ENCODE measurements around the gene M1AP. TPM values are rescaled to one million over a fixed set of nuclear protein-coding genes. Genes with fewer than 3 reads are reported as not detected.

Gene M1AP
- total RNA-seq, 4 donors from 2014 or later, result 0.81 to 2.6 (median 1.8) TPM

DNA sequence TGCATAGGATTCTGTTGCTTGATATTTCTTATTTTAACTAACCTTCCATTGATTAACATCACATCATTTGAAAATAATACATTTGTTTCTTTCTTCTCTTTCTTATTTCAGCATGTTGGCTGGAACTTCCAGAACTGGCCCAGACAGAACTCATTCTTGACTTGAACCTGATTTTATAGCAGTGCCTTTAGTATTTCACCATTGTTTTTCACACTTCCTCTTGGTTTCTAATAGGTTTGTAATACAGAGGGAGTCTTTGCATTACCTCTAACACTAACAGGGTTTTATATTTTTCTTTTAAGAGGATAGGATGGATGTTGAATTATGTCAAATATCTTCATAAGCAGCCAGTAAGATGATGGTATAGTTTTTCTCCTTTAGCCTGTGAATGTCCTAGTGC lies 45.1 kb upstream of the M1AP start:
- no peaks in the 10 kb centered on the region for H3K36me3 ChIP-seq
- H3K9me3 ChIP-seq, result no peaks in the 10 kb centered on the region
- DNase-seq, result no peak
- H3K4me3 ChIP-seq (replicated peaks in 1 of 3), result no peak overlapping the region
- TF ChIP-seq, protein P1, sequence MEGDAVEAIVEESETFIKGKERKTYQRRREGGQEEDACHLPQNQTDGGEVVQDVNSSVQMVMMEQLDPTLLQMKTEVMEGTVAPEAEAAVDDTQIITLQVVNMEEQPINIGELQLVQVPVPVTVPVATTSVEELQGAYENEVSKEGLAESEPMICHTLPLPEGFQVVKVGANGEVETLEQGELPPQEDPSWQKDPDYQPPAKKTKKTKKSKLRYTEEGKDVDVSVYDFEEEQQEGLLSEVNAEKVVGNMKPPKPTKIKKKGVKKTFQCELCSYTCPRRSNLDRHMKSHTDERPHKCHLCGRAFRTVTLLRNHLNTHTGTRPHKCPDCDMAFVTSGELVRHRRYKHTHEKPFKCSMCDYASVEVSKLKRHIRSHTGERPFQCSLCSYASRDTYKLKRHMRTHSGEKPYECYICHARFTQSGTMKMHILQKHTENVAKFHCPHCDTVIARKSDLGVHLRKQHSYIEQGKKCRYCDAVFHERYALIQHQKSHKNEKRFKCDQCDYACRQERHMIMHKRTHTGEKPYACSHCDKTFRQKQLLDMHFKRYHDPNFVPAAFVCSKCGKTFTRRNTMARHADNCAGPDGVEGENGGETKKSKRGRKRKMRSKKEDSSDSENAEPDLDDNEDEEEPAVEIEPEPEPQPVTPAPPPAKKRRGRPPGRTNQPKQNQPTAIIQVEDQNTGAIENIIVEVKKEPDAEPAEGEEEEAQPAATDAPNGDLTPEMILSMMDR (IDR thresholded peaks at IDR 0.05), result no peak
- no peak for TF ChIP-seq POLR2A (IDR thresholded peaks at IDR 0.05)
- H3K27me3 ChIP-seq, result no peaks in the 10 kb centered on the region
- no peaks in the 10 kb centered on the region for H3K4me1 ChIP-seq
- intact Hi-C loops (cut with DNase I), result no loop called here
- H3K27ac ChIP-seq, result no peak overlapping the region

DNA sequence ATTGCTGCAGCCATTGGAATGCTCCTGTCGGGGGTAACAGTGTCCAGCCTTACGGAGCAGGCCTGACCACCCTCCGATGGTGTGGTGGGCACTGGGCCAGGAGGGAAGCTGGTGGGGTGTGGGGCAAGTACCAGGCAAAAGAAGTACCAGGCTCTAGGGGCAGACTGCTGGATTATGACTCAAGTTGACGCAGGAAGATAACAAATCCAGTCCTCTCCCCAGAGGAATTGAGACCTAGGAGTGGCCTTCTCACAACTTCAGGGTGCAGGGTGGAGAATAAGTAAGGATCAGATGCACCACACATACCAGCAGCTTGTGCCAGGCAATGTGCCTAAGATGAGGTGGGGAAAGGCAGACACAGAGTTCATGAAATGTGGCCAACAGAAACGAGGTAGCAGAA lies 43.8 kb upstream of the M1AP start:
- Histone ChIP-seq H3K9me3 (no peaks in the 10 kb centered on the region), H3K27ac (no peak overlapping the region), H3K4me1 (no peaks in the 10 kb centered on the region), H3K4me3 (replicated peaks in 1 of 3) (no peak overlapping the region), H3K36me3 (no peaks in the 10 kb centered on the region), H3K27me3 (no peaks in the 10 kb centered on the region)
- no peak for TF ChIP-seq POLR2A (IDR thresholded peaks at IDR 0.05)
- TF ChIP-seq, protein P1 (IDR thresholded peaks at IDR 0.05), result no peak
- DNase-seq, result no peak
- 85 to 87% methylated on average over 5 of the region's 5 CpGs for whole genome bisulfite sequencing, 2 donors
- intact Hi-C loops (cut with DNase I), result no loop called here

DNA sequence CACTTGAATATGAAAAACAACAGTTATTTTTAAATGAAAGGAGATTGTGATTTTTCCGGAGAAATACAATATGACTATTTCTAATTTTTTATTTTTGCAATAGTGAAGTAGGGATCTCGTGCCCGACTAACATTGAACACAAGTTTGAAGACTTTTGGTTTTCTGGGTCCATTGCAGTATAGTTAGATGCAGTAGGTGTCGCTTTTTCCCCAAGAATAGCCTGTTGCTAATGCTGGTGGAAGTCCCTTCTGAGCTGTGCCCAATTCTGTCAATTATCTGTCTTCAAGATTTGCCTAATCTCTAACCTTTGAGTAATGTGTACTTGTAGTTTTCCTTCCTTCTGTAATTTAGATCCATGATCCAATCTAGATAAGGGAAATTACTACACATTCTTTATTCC lies 42.4 kb upstream of the M1AP start:
- Histone ChIP-seq H3K4me1 (no peaks in the 10 kb centered on the region), H3K27me3 (no peaks in the 10 kb centered on the region), H3K36me3 (no peaks in the 10 kb centered on the region), H3K27ac (no peak overlapping the region), H3K4me3 (replicated peaks in 1 of 3) (no peak overlapping the region), H3K9me3 (no peaks in the 10 kb centered on the region)
- peak in 1 of 2 donors; percentile 6 for DNase-seq
- TF ChIP-seq, protein P1 (IDR thresholded peaks at IDR 0.05), result peak in 5 of 6 experiments; percentile 24 to 81 (median 72)
- no peak for TF ChIP-seq POLR2A (IDR thresholded peaks at IDR 0.05)
- intact Hi-C loops (cut with DNase I), result no loop called here
- WGBS, 2 donors, result 11 to 12% methylated on average over 4 of the region's 4 CpGs

DNA sequence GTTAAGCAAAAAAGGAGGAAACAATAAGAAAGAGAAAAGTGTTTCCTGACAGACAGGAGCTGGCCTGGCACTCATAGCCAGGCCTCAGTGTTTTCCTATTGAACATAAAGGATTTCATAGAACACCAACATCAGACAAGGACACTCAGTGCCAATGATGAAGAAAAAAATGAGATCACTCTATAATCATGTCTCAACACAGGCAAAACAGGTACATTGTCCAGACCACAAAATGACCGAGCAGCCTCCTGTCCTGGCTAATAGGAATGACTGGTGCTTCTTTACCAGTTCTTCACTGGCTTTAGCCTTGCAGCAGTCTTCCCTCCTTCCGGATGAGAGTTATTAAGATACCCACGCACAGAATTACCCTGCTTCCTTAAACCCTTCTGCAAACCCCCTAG lies 41.5 kb upstream of the M1AP start:
- 62 to 83% methylated on average over 3 of the region's 3 CpGs for WGBS, 2 donors
- no peaks in the 10 kb centered on the region for H3K27me3 ChIP-seq
- TF ChIP-seq POLR2A (IDR thresholded peaks at IDR 0.05), result no peak
- TF ChIP-seq, protein P1 (IDR thresholded peaks at IDR 0.05), result no peak
- DNase-seq, result no peak
- H3K36me3 ChIP-seq, result no peaks in the 10 kb centered on the region
- no peak overlapping the region for H3K27ac ChIP-seq
- no peak overlapping the region for H3K4me3 ChIP-seq (replicated peaks in 1 of 3)
- H3K9me3 ChIP-seq, result no peaks in the 10 kb centered on the region
- intact Hi-C loops (cut with DNase I), result loop anchor here (5.0 kb wide), 1 partner anchor 713 kb away; no protein-coding TSS in a partner anchor
- no peaks in the 10 kb centered on the region for H3K4me1 ChIP-seq

DNA sequence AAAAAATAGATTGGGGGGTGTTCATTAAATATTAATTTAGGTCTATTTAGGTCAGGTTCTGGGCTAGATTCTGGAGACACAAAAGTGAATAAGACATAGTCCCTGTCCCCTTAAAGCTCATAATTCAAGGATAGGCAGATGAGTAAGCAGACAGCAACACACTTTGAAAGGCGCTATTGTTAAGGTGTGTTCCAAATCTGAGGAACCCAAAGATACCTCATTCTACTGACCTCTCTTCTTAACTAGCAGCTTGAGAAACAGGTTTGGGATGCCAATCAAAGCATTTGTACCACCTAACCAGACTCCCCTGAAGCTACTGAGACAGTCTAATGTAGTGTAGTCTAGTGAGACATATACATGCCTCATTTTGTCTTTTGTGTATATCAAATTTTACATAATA lies 40.8 kb upstream of the M1AP start:
- H3K36me3 ChIP-seq, result no peaks in the 10 kb centered on the region
- no peaks in the 10 kb centered on the region for H3K27me3 ChIP-seq
- H3K27ac ChIP-seq, result no peak overlapping the region
- TF ChIP-seq, protein P1 (IDR thresholded peaks at IDR 0.05), result no peak
- TF ChIP-seq POLR2A (IDR thresholded peaks at IDR 0.05), result no peak
- no peak overlapping the region for H3K4me3 ChIP-seq (replicated peaks in 1 of 3)
- no peaks in the 10 kb centered on the region for H3K9me3 ChIP-seq
- H3K4me1 ChIP-seq, result no peaks in the 10 kb centered on the region
- WGBS, 2 donors, result 90 to 91% methylated on average over 1 of the region's 1 CpG
- DNase-seq, result no peak
- intact Hi-C loops (cut with DNase I), result loop anchor here (5.0 kb wide), 1 partner anchor 713 kb away; no protein-coding TSS in a partner anchor

All from thyroid gland (tissue), 4 donors.